ENCODE data around the gene ZFAND6.

ZFAND6 gene

DNA sequence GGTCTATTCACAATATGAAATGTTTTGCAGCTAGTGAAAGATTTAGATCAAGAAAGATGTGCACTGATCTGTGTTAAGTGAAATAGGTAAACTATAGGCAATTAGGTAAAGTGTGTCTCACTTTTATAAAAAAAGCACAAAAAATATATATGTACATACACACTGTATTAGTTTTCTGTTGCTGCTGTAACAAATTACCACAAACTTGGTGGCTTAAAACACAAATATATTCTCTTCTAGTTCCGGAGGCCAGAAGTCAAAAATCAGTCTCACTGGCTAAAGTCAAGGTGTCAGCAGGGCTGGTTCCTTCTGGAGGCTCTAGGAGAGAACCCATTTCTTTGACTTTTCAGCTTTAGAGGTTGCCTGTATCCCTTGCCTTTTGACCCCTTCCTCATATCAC, 104.4 kb downstream of the ZFAND6 start:
- H3K4me3 ChIP-seq (ENCODE audit: low read depth, low read length) = no peak overlapping the region
- H3K79me2 ChIP-seq (ENCODE audit: control insufficient read depth, insufficient read depth, low read length, unreplicated experiment) = no peaks in the 10 kb centered on the region
- peaks cover 25% of the 10 kb centered on the region for H3K4me1 ChIP-seq (ENCODE audit: control insufficient read depth, insufficient read depth, low read length, unreplicated experiment)
- H3K27me3 ChIP-seq (ENCODE audit: insufficient read depth, low read length) = no peaks in the 10 kb centered on the region
- no peak overlapping the region for H3K27ac ChIP-seq (ENCODE audit: low read depth, low read length)
- H3K36me3 ChIP-seq (ENCODE audit: insufficient read depth, low read length) = peaks cover 26% of the 10 kb centered on the region
- H2AFZ ChIP-seq (ENCODE audit: low read length, unreplicated experiment) = no peak overlapping the region

DNA sequence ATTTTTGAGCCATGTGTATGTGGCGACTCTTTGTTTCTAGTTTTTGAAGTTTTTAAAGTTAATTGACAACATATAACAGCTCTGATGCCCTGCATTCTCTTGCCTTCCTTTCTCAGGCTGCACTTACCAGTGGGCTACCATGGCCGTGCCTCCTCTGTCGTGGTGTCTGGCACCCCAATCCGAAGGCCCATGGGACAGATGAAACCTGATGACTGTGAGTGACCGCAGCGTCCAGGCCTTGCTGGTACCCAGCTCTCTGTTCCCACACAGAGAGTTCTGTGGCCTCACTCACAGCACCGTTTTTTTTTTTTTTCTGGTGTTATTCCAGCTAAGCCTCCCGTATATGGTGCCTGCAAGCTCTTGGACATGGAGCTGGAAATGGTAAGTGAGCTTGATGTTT, 108.5 kb downstream of the ZFAND6 start:
- peaks cover under 1% of the 10 kb centered on the region for H3K4me1 ChIP-seq (ENCODE audit: control insufficient read depth, insufficient read depth, low read length, unreplicated experiment)
- H3K79me2 ChIP-seq (ENCODE audit: control insufficient read depth, insufficient read depth, low read length, unreplicated experiment) = no peaks in the 10 kb centered on the region
- no peak overlapping the region for H2AFZ ChIP-seq (ENCODE audit: low read length, unreplicated experiment)
- no peak overlapping the region for H3K27ac ChIP-seq (ENCODE audit: low read depth, low read length)
- peaks cover 12% of the 10 kb centered on the region for H3K36me3 ChIP-seq (ENCODE audit: insufficient read depth, low read length)
- H3K4me3 ChIP-seq (ENCODE audit: low read depth, low read length) = no peak overlapping the region
- H3K27me3 ChIP-seq (ENCODE audit: insufficient read depth, low read length) = no peaks in the 10 kb centered on the region

GRCh38 chr15:80168421-80168820, 108.9 kb downstream of the ZFAND6 start:
- no peak overlapping the region for H3K27ac ChIP-seq (ENCODE audit: low read depth, low read length)
- peaks cover 12% of the 10 kb centered on the region for H3K36me3 ChIP-seq (ENCODE audit: insufficient read depth, low read length)
- H3K27me3 ChIP-seq (ENCODE audit: insufficient read depth, low read length) = no peaks in the 10 kb centered on the region
- no peak overlapping the region for H3K4me3 ChIP-seq (ENCODE audit: low read depth, low read length)
- peaks cover 5% of the 10 kb centered on the region for H3K4me1 ChIP-seq (ENCODE audit: control insufficient read depth, insufficient read depth, low read length, unreplicated experiment)
- H3K79me2 ChIP-seq (ENCODE audit: control insufficient read depth, insufficient read depth, low read length, unreplicated experiment) = no peaks in the 10 kb centered on the region
- H2AFZ ChIP-seq (ENCODE audit: low read length, unreplicated experiment) = no peak overlapping the region

DNA sequence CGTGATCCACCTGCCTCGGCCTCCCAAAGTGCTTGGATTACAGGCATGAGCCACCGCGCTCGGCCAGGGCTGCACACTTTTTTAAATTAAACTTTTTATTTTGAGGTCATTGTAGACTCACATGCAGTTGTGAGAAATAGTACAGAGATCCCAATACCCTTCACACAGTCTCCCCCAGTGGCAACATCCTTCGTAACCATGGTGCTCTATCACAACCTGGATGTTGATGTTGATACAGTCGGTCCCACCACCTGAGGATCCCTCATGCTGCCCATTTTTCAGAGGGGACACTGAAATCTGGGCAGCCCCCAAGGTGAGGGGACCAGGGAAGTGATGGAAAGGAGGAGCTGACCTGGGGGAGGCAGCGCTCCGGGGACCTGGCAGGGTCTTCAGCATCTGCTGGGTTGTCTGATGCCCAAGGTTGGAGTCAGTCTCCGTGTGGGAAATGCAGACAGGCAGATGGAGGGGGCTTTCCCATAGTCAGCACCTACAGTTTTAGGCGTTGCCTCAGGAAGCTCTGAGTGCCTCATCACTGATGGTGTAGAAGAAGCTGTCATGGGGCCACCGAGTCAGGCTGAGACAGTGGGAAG, 110.4 kb downstream of the ZFAND6 start:
- Histone ChIP-seq H3K27me3 (ENCODE audit: insufficient read depth, low read length) (no peaks in the 10 kb centered on the region), H3K27ac (ENCODE audit: low read depth, low read length) (no peak overlapping the region), H3K4me3 (ENCODE audit: low read depth, low read length) (no peak overlapping the region), H3K36me3 (ENCODE audit: insufficient read depth, low read length) (no peaks in the 10 kb centered on the region), H2AFZ (ENCODE audit: low read length, unreplicated experiment) (no peak overlapping the region), H3K79me2 (ENCODE audit: control insufficient read depth, insufficient read depth, low read length, unreplicated experiment) (no peaks in the 10 kb centered on the region), H3K4me1 (ENCODE audit: control insufficient read depth, insufficient read depth, low read length, unreplicated experiment) (peaks cover 20% of the 10 kb centered on the region)

DNA sequence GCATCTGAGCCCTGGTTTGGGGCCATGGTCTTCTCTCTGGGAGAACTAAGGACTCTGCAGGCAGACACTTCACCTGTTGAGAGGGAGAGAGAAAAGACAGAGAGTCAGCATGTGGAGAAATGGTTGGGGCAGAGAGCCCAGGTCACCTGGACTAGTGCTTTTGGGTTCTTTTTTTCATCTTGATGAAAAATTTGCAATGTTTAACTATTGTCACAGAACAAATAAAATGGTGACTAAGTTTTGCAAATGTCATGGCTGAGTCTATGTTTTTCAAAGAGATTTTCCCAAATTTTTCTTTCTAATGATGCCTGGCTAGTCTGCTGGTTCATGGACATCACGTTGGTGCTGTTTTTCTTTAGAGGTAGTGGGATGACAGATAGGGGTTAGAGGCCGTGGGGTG, 111.1 kb downstream of the ZFAND6 start:
- Histone ChIP-seq H3K79me2 (ENCODE audit: control insufficient read depth, insufficient read depth, low read length, unreplicated experiment) (no peaks in the 10 kb centered on the region), H2AFZ (ENCODE audit: low read length, unreplicated experiment) (no peak overlapping the region), H3K27me3 (ENCODE audit: insufficient read depth, low read length) (no peaks in the 10 kb centered on the region), H3K4me1 (ENCODE audit: control insufficient read depth, insufficient read depth, low read length, unreplicated experiment) (peaks cover 21% of the 10 kb centered on the region), H3K36me3 (ENCODE audit: insufficient read depth, low read length) (no peaks in the 10 kb centered on the region), H3K27ac (ENCODE audit: low read depth, low read length) (no peak overlapping the region), H3K4me3 (ENCODE audit: low read depth, low read length) (no peak overlapping the region)

DNA sequence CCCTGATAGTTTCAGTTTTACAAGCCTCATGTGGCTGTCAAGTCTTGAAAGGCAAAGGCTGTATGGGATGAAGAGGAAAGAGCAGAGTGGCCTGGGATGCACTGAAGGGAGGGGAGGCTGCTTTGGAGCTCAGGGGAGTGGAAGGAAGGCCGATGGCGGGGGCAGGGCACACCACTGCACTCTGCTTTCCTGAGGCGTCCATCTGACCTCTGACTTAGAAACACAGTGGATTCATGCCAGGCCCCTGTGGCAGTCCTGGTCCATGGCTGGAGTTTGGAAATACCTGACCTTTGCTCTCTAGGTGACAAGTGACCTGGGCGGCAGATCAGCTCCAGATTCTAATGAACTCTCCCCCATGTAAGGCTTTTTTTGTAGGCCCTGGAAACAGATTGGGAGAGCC, 112.3 kb downstream of the ZFAND6 start:
- Histone ChIP-seq H3K4me3 (ENCODE audit: low read depth, low read length) (no peak overlapping the region), H2AFZ (ENCODE audit: low read length, unreplicated experiment) (no peak overlapping the region), H3K27me3 (ENCODE audit: insufficient read depth, low read length) (no peaks in the 10 kb centered on the region), H3K36me3 (ENCODE audit: insufficient read depth, low read length) (peaks cover 5% of the 10 kb centered on the region; the same call in 1 of the 2 replicates), H3K79me2 (ENCODE audit: control insufficient read depth, insufficient read depth, low read length, unreplicated experiment) (no peaks in the 10 kb centered on the region), H3K4me1 (ENCODE audit: control insufficient read depth, insufficient read depth, low read length, unreplicated experiment) (peaks cover 21% of the 10 kb centered on the region), H3K27ac (ENCODE audit: low read depth, low read length) (no peak overlapping the region)

- Histone ChIP-seq H2AFZ (ENCODE audit: low read length, unreplicated experiment) (no peak overlapping the region), H3K27me3 (ENCODE audit: insufficient read depth, low read length) (no peaks in the 10 kb centered on the region), H3K4me3 (ENCODE audit: low read depth, low read length) (no peak overlapping the region), H3K4me1 (ENCODE audit: control insufficient read depth, insufficient read depth, low read length, unreplicated experiment) (peaks cover 21% of the 10 kb centered on the region), H3K79me2 (ENCODE audit: control insufficient read depth, insufficient read depth, low read length, unreplicated experiment) (no peaks in the 10 kb centered on the region), H3K36me3 (ENCODE audit: insufficient read depth, low read length) (peaks cover 11% of the 10 kb centered on the region), H3K27ac (ENCODE audit: low read depth, low read length) (no peak overlapping the region)
Measured at GRCh38 chr15:80172401-80172800, 112.9 kb downstream of the ZFAND6 start.

GRCh38 chr15:80173022-80173759, 113.7 kb downstream of the ZFAND6 start:
- no peak overlapping the region for H3K27ac ChIP-seq (ENCODE audit: low read depth, low read length)
- peaks cover 16% of the 10 kb centered on the region for H3K36me3 ChIP-seq (ENCODE audit: insufficient read depth, low read length)
- no peaks in the 10 kb centered on the region for H3K79me2 ChIP-seq (ENCODE audit: control insufficient read depth, insufficient read depth, low read length, unreplicated experiment)
- H3K27me3 ChIP-seq (ENCODE audit: insufficient read depth, low read length) = no peaks in the 10 kb centered on the region
- H3K4me1 ChIP-seq (ENCODE audit: control insufficient read depth, insufficient read depth, low read length, unreplicated experiment) = peaks cover 21% of the 10 kb centered on the region
- no peak overlapping the region for H2AFZ ChIP-seq (ENCODE audit: low read length, unreplicated experiment)
- H3K4me3 ChIP-seq (ENCODE audit: low read depth, low read length) = no peak overlapping the region

DNA sequence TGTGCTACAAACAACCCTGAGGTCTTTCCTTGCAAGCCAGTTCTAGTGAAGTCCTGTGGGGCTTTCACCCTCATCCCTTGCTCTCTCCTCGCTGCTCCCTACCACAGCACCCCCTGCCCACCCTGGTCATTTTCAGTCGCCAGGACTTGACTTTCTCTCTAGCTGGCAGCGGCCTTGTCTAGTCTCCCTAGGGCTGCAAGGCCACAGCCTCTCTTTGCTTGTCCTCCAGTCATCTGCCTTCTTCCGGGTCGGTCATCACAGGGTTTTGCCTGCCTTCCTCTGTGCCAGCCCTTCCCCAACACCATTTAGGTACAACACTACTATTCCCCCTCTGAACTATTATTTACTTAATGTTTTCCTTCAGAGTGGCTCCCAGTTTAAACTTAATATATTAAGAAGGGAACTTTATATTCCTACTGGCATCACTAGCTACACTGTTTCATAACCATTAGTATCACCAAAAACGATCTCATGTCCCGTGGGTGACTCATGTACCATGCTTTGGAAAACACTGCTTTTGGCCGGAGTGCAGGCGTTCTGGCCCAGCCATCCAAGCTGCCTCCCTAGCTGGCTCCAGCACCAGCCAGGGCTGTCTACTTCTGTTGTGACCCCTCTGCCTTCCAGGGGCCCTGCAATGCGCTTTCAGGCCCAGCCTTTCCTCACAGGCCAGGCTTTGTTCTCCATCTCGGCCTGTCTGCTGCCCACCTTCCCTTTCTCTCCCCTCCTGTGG, 114.7 kb downstream of the ZFAND6 start:
- Histone ChIP-seq H2AFZ (ENCODE audit: low read length, unreplicated experiment) (no peak overlapping the region), H3K79me2 (ENCODE audit: control insufficient read depth, insufficient read depth, low read length, unreplicated experiment) (no peaks in the 10 kb centered on the region), H3K36me3 (ENCODE audit: insufficient read depth, low read length) (peaks cover 16% of the 10 kb centered on the region), H3K27me3 (ENCODE audit: insufficient read depth, low read length) (no peaks in the 10 kb centered on the region), H3K4me3 (ENCODE audit: low read depth, low read length) (no peak overlapping the region), H3K27ac (ENCODE audit: low read depth, low read length) (peak overlapping the region; percentile 56), H3K4me1 (ENCODE audit: control insufficient read depth, insufficient read depth, low read length, unreplicated experiment) (peaks cover 25% of the 10 kb centered on the region)

- Histone ChIP-seq H3K27me3 (ENCODE audit: insufficient read depth, low read length) (no peaks in the 10 kb centered on the region), H3K36me3 (ENCODE audit: insufficient read depth, low read length) (peaks cover 16% of the 10 kb centered on the region), H3K27ac (ENCODE audit: low read depth, low read length) (no peak overlapping the region), H3K4me1 (ENCODE audit: control insufficient read depth, insufficient read depth, low read length, unreplicated experiment) (peaks cover 32% of the 10 kb centered on the region), H3K79me2 (ENCODE audit: control insufficient read depth, insufficient read depth, low read length, unreplicated experiment) (no peaks in the 10 kb centered on the region), H2AFZ (ENCODE audit: low read length, unreplicated experiment) (no peak overlapping the region), H3K4me3 (ENCODE audit: low read depth, low read length) (no peak overlapping the region)
Measured at GRCh38 chr15:80175436-80175835, 116.0 kb downstream of the ZFAND6 start.

Measured in ACC112 (cell line).